D341Med (cell line): ENCODE measurements around the gene EDDM3A.

Source experiments
- DNase-seq: peaks from one replicate; pipeline ENCODE4 v3.0.0; 2012; ENCODE audit warnings: low spot score

EDDM3A gene

DNA sequence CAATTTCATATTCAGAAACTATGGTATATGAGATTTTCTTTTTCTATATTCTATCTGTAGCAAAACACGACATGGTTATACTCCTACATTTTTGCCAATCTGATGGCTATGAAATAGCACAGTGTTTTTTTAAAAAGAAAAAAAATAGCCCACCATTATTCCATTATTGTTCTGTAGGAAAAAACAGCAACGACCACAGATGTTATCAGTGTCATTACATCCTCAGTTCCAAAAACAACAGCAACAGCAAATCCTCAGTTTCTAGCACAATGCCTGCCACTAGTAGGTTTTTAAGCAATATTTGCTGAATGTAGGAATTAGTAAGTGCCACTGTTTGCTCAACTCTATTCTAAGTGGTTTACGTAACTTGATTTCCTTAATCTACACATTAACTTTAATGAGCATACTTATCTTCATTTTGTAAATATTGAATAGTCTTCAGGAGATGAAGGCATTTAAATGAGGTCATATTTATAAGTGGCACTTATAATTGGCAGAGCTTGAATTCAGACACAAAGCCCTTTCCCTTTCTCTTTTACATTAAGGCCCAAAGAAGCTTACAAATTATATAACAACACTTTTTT, 43.6 kb downstream of the EDDM3A start:
- DNase-seq: no peak

DNA sequence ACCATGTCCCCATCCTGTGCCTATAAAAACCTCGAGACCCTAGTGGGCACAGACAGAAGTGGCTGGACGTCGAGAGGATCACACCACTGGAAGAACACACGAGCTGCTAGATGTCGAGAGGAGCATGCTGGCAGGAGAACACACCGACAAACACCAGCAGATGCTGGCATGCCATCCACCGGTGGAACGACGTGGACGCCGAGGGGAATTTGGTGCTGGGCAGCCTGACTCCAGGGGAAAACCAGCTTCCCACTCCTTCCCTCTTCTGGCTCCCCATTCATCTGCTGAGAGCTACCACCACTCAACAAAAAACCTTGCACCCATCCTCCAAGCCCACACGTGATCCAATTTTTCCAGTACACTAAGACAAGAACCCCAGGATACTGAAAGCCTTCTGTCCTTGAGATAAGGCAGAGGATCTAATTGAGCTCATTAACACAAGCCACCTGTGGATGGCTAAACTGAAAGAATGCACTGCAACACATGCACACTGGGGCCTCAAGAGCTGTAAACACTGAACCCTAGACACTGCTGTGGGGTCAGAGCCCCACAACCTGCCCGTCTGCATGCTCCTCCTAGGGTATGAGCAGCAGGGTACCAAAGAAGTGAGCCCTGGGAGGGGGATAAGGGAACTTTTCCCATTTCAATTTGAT, 44.9 kb downstream of the EDDM3A start:
- no peak for DNase-seq

DNA sequence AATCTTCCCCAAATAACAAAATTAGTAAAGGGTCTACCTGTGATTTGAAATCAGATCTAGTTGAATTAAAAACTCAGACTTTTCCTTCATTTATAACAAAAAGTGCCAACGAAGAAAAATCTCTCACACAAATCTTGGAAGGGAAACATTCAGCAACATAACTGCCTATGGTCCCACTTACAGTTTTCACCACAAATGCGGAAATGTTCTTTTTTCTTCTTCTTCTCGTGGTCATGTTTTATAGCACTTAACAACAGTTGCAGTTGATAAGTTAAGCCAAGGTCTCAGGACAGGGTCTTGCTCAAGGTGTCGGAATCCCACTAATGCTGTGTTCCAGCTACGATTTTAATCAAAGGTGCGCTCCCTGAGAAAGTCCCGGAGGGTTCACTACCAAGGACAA, 45.5 kb downstream of the EDDM3A start:
- DNase-seq: no peak

DNA sequence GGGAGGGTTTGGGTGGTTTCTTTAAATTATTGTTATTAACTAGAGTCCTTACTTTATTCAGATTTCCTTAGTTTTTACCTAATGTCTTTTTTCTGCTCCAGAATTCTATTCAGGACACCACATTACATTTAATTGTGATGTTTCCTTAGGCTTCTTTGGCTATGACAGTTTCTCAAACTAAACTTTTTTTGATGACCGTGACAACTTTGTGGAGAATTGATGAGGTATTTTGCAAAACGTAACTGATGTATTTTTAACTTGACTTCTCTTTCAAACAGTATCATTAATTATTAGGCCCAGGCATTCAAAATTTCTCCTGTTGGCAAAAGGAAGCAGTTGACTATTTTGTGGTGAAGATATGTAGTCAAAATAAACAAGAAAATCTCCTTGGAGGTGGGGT, 45.9 kb downstream of the EDDM3A start:
- DNase-seq: no peak

DNA sequence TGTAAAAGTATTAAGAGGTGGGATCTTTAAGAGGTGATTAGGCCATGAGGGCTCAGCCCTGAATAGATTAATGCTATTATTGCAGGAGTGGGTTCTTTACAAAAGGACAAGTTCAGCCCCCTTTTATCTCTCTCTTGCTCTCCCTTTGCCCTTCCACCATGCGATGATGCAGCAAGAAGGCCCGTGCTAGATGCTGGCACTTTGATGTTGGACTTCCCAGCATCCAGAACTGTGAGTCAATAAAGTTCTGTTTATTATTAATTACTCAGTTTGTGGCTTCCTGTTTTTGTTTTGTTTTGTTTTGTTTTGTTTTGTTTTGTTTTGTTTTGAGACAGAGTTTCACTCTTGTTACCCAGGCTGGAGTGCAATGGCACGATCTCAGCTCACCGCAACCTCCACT, 46.9 kb downstream of the EDDM3A start:
- DNase-seq: no peak

DNA sequence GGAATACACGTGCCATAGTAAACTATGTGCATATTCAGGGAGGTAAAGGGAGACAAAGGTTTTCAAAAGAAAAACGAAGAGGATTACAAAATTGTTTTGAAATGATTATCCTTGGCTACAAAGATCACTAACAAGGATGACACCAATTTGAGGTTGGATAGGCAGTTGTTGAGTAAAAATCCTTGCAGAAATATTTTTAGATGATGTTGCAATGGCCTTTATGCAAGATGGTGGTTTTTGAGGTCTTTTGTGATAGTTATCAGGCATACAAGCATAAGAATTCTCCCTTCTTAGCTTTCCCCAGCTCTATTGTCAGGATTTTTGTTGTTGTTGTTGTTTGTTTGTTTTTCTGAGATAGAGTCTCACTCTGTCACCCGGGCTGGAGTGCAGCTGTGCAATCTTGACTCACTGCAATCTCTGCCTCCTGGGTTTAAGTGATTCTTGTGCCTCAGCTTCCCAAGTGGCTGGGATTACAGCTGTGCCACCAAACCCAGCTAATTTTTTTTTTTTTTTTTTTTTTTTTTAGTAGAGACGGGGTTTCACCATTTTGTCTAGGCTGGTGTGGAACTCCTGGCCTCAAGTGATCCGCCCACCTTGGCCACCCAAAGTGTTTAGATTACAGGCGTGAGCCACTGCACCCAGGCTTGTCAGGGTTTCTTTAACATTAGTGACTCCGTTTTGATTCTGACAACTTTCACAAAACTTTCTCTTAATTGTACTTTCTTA, 49.1 kb downstream of the EDDM3A start:
- DNase-seq: no peak

DNA sequence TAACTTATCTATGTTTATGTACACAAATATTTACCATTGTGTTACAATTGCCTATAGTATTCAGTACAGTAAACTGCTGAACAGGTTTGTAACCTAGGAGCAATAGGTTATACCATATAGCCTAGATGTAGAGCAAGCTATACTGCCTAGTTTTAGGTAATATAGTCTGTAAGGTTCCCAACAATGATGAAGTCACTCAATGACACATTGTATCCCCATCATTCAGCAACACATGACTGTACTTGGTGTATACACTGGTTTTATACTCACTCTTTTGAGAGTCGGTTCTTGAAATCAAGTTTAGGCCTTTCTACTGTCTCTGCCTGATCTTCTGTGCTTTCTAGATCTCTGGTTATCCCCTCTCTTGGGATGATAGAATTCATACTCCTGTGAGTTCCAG, 51.5 kb downstream of the EDDM3A start:
- no peak for DNase-seq
